Loucy (cell line): ENCODE measurements around the gene FJX1.
"Not testable (repeated sequence)": the region's sequence is repeated elsewhere in the genome, so short reads cannot be mapped to it uniquely, and the experiment has no call there.

Experiments
- H2AFZ ChIP-seq: fragments of 200-600 bp; sonication (generic); 2 replicates; pipeline ENCODE4 v1.6.0; 2016; ENCODE audit warnings: antibody characterized with exemption, mild to moderate bottlenecking, low read length, moderate library complexity
- H3F3A ChIP-seq: fragments of 200-600 bp; 2 replicates; pipeline ENCODE4 v1.6.0; 2016; ENCODE audit warnings: antibody characterized with exemption, low read depth, mild to moderate bottlenecking
- H3K27me3 ChIP-seq: fragments of 200-600 bp; sonication (generic); 2 replicates; pipeline ENCODE4 v1.6.1; 2014; ENCODE audit warnings: low read length, mild to moderate bottlenecking; ENCODE audit not compliant: insufficient read depth, poor library complexity, severe bottlenecking
- H3K36me3 ChIP-seq: fragments of 200-600 bp; sonication (generic); 2 replicates; pipeline ENCODE4 v1.6.1; 2016; ENCODE audit warnings: low read length; ENCODE audit not compliant: insufficient read depth
- H3K4me1 ChIP-seq: fragments of 200-600 bp; sonication (generic); 2 replicates; pipeline ENCODE4 v1.5.1; 2014; ENCODE audit warnings: low read length, mild to moderate bottlenecking; ENCODE audit not compliant: insufficient read depth, poor library complexity, severe bottlenecking
- H3K4me2 ChIP-seq: fragments of 200-600 bp; sonication (generic); 2 replicates; pipeline ENCODE4 v1.6.0; 2014; ENCODE audit warnings: antibody characterized with exemption, low read length, low read depth, mild to moderate bottlenecking; ENCODE audit not compliant: poor library complexity, severe bottlenecking
- H3K4me3 ChIP-seq: fragments of 200-600 bp; sonication (generic); 2 replicates; pipeline ENCODE4 v1.5.1; 2014; ENCODE audit warnings: low read length, mild to moderate bottlenecking, mixed read lengths; ENCODE audit not compliant: poor library complexity, severe bottlenecking
- H3K79me2 ChIP-seq: fragments of 200-600 bp; sonication (generic); 2 replicates; pipeline ENCODE4 v1.6.1; 2014; ENCODE audit warnings: low read length; ENCODE audit not compliant: insufficient read depth
- H3K9ac ChIP-seq: fragments of 200-600 bp; sonication (generic); 2 replicates; pipeline ENCODE4 v1.6.0; 2014; ENCODE audit warnings: mild to moderate bottlenecking, low read depth, low read length, moderate library complexity; ENCODE audit not compliant: poor library complexity, severe bottlenecking
- H3K9me2 ChIP-seq: fragments of 200-600 bp; sonication (generic); replicated peaks from 2 replicates; pipeline ENCODE4 v1.6.1; 2016; ENCODE audit warnings: low read depth, low read length, mixed read lengths
- H3K9me3 ChIP-seq: fragments of 200-600 bp; sonication (generic); 2 replicates; pipeline ENCODE4 v1.6.1; 2014; ENCODE audit warnings: mild to moderate bottlenecking, antibody characterized with exemption, low read length, low read depth; ENCODE audit not compliant: insufficient read depth
- H4K20me1 ChIP-seq: fragments of 200-600 bp; sonication (generic); 2 replicates; pipeline ENCODE4 v1.6.0; 2014; ENCODE audit warnings: antibody characterized with exemption, low read length, mild to moderate bottlenecking; ENCODE audit not compliant: insufficient read depth, poor library complexity, severe bottlenecking
- EZH2phosphoT487 ChIP-seq: fragments of 200-600 bp; IDR thresholded peaks from 2 replicates; pipeline ENCODE4 v1.6.1; 2018; ENCODE audit warnings: antibody characterized with exemption, mild to moderate bottlenecking, moderate library complexity, borderline replicate concordance
- TF ChIP-seq, protein P1 (sequence below): fragments of 200-600 bp; sonication (generic); conservative IDR thresholded peaks from 2 replicates; pipeline ENCODE4 v1.5.1; 2014; ENCODE audit warnings: mild to moderate bottlenecking, antibody characterized with exemption, low read length

The FJX1 gene

DNA sequence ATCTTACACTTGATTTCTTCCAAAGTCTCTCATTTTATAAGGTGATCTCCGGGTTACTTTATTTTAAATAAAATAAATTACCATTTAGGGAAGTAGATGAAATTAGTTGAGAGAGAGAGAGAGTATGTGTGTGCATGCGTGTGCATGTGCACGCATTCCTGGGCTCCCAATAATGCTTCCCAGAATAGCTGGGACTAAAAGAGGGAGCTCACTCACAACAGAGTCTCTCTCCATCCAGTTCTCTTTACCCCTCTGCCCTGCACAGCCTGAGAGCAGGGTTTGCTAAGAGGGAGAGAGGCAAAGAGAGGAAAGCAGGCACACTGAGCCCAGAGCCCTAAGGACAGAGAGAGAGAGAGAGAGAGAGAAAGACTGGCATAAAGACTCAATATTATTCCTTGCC lies 33.0 kb downstream of the FJX1 start:
- Histone ChIP-seq H3K4me2 (no peak overlapping the region), H3K27me3 (peaks cover 5% of the 10 kb centered on the region), H3K36me3 (no peaks in the 10 kb centered on the region), H3K9me3 (no peaks in the 10 kb centered on the region), H4K20me1 (no peaks in the 10 kb centered on the region), H3K9me2 (no peaks in the 10 kb centered on the region), H3K4me1 (no peaks in the 10 kb centered on the region), H3K9ac (no peak overlapping the region), H2AFZ (no peak overlapping the region), H3F3A (no peaks in the 10 kb centered on the region), H3K79me2 (no peaks in the 10 kb centered on the region), H3K4me3 (no peak overlapping the region)
- TF ChIP-seq EZH2phosphoT487: no peak
- TF ChIP-seq, protein P1, sequence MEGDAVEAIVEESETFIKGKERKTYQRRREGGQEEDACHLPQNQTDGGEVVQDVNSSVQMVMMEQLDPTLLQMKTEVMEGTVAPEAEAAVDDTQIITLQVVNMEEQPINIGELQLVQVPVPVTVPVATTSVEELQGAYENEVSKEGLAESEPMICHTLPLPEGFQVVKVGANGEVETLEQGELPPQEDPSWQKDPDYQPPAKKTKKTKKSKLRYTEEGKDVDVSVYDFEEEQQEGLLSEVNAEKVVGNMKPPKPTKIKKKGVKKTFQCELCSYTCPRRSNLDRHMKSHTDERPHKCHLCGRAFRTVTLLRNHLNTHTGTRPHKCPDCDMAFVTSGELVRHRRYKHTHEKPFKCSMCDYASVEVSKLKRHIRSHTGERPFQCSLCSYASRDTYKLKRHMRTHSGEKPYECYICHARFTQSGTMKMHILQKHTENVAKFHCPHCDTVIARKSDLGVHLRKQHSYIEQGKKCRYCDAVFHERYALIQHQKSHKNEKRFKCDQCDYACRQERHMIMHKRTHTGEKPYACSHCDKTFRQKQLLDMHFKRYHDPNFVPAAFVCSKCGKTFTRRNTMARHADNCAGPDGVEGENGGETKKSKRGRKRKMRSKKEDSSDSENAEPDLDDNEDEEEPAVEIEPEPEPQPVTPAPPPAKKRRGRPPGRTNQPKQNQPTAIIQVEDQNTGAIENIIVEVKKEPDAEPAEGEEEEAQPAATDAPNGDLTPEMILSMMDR: no peak

DNA sequence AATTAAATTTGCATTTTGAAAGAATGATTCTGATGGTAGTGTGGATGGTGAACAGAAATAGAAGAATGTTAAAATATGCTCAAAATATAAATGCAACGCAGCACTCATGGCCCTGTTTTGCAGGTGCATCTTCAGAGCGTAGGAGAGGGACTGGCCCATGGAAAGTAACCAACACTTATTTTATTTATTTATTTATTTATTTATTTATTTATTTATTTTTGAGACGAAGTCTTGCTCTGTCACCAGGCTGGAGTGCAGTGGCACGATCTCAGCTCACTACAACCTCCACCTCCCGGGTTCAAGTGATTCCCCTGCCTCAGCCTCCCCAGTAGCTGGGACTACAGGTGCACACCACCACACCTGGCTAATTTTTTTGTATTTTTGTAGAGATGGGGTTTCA lies 34.5 kb downstream of the FJX1 start:
- not testable (repeated sequence) for H4K20me1 ChIP-seq, H3K4me2 ChIP-seq, H3K36me3 ChIP-seq, H3K4me3 ChIP-seq, H3K79me2 ChIP-seq, H3K9me2 ChIP-seq, H3F3A ChIP-seq, H3K27me3 ChIP-seq, H3K4me1 ChIP-seq, H2AFZ ChIP-seq, H3K9ac ChIP-seq, H3K9me3 ChIP-seq

DNA sequence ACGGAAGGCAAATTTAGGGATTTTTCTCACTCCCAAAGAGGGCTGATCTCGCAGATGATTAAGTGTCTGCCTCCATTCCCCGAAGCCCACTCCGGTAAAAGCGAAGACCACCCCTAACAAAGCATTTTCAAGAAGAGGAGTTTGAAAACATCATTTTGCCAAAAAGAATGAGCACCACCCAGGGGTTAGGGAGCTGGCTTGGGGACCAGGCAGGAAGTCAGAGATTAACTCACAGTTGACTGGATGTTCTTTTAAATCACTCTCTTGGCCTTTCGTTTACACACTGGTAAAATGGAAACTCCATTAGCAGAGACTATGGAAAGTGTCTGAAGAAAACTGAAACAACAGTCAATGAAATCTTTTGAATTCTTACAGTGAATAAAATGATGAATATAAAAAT lies 36.5 kb downstream of the FJX1 start:
- H4K20me1 ChIP-seq: no peaks in the 10 kb centered on the region
- no peak overlapping the region for H3K4me3 ChIP-seq
- no peaks in the 10 kb centered on the region for H3K9me3 ChIP-seq
- no peaks in the 10 kb centered on the region for H3K36me3 ChIP-seq
- H3K4me1 ChIP-seq: no peaks in the 10 kb centered on the region
- H3K79me2 ChIP-seq: no peaks in the 10 kb centered on the region
- no peaks in the 10 kb centered on the region for H3F3A ChIP-seq
- peaks cover 24% of the 10 kb centered on the region for H3K27me3 ChIP-seq
- no peaks in the 10 kb centered on the region for H3K9me2 ChIP-seq
- no peak overlapping the region for H3K9ac ChIP-seq
- no peak overlapping the region for H2AFZ ChIP-seq
- no peak for TF ChIP-seq EZH2phosphoT487
- TF ChIP-seq, protein P1: no peak
- H3K4me2 ChIP-seq: no peak overlapping the region

DNA sequence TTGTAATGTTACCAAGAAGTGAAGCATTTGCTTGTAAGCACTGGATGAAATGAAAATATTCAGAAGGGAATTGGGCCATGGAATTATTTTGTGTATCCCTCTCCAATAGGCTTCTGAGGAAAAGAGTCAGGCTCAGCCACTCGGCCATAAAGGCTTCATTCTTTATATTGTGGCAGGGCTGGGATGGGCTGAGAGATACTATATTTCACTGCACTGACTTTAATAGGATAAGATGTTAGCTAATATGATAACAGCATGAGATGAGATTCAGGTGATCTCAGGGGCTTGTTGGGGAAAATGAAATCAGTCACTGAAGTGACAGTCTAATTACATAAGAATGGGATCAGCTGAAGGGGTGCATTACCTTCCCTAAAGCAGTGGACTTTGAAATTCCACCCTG lies 37.0 kb downstream of the FJX1 start:
- H3K36me3 ChIP-seq: no peaks in the 10 kb centered on the region

More for the DNA sequence above, 37.0 kb downstream of the FJX1 start:
- Histone ChIP-seq H4K20me1 (no peaks in the 10 kb centered on the region), H3K4me1 (no peaks in the 10 kb centered on the region), H3K4me2 (no peak overlapping the region), H3K79me2 (no peaks in the 10 kb centered on the region), H3K4me3 (no peak overlapping the region), H3K9ac (no peak overlapping the region), H3K27me3 (peaks cover 29% of the 10 kb centered on the region), H2AFZ (no peak overlapping the region), H3K9me2 (no peaks in the 10 kb centered on the region), H3F3A (no peaks in the 10 kb centered on the region), H3K9me3 (no peaks in the 10 kb centered on the region)
- TF ChIP-seq, protein P1: no peak
- no peak for TF ChIP-seq EZH2phosphoT487
